Right hindlimb (tissue), 1 donor: Measurements from ENCODE around the gene DPM2.

Experiments
- DNase-seq: peaks from one replicate; pipeline ENCODE4 v3.0.0-alpha.2; 2018

DPM2 gene

GRCh38 chr9:127953768-127954505, 16.3 kb upstream of the DPM2 start:
- DNase-seq: no peak

GRCh38 chr9:127953154-127953553, 15.5 kb upstream of the DPM2 start:
- DNase-seq: no peak

GRCh38 chr9:127950513-127951289, 13.0 kb upstream of the DPM2 start:
- no peak for DNase-seq

GRCh38 chr9:127949827-127950512, 12.3 kb upstream of the DPM2 start:
- DNase-seq: no peak

- no peak for DNase-seq
Observed at GRCh38 chr9:127947841-127948710, 10.4 kb upstream of the DPM2 start.

GRCh38 chr9:127946728-127947127, 9.1 kb upstream of the DPM2 start:
- no peak for DNase-seq

- DNase-seq: no peak
Observed at GRCh38 chr9:127945942-127946341, 8.3 kb upstream of the DPM2 start.

GRCh38 chr9:127945338-127945737, 7.7 kb upstream of the DPM2 start:
- DNase-seq: no peak

GRCh38 chr9:127944586-127945218, 7.0 kb upstream of the DPM2 start:
- no peak for DNase-seq

- DNase-seq: peak; percentile 82
Observed at GRCh38 chr9:127943731-127944144, 6.1 kb upstream of the DPM2 start.

GRCh38 chr9:127943011-127943662, 5.5 kb upstream of the DPM2 start:
- no peak for DNase-seq

GRCh38 chr9:127942216-127943010, 4.8 kb upstream of the DPM2 start:
- peak; percentile 69 for DNase-seq

- no peak for DNase-seq
Observed at GRCh38 chr9:127941961-127942215, 4.2 kb upstream of the DPM2 start.

GRCh38 chr9:127941062-127941960, 3.7 kb upstream of the DPM2 start:
- DNase-seq: no peak

GRCh38 chr9:127940593-127940992, 2.9 kb upstream of the DPM2 start:
- no peak for DNase-seq

GRCh38 chr9:127938298-127938690, 640 bp upstream of the DPM2 start:
- DNase-seq: peak; percentile 67

- no peak for DNase-seq
Observed at GRCh38 chr9:127937056-127937387, 632 bp downstream of the DPM2 start.

- DNase-seq: no peak
Observed at GRCh38 chr9:127936347-127936852, 1.3 kb downstream of the DPM2 start.

- no peak for DNase-seq
Observed at GRCh38 chr9:127935765-127936221, 1.9 kb downstream of the DPM2 start.

- DNase-seq: no peak
Observed at GRCh38 chr9:127934986-127935385, 2.7 kb downstream of the DPM2 start.
